Effector memory CD8-positive, alpha-beta T cell (primary cell): ENCODE results near the gene OR2F1.

Experiments
- ATAC-seq: fragments of 150-1000 bp; cut with Tn5 transposase; replicated peaks from 2 replicates; pipeline ENCODE4 v1.10.0; 2021; ENCODE audit warnings: mild to moderate bottlenecking, moderate library complexity
- DNase-seq, 3 experiments: peaks; one replicate each; pipeline ENCODE4 v3.0.0; 2021
- H3K27ac Mint-ChIP-seq, 2 donors: one replicate each; pipeline ENCODE4 v1.8.0; 2022; ENCODE audit warnings: mild to moderate bottlenecking in 2 of 2, mixed read lengths in 2 of 2, moderate library complexity in 2 of 2
- H3K27me3 Mint-ChIP-seq, 2 donors: one replicate each; pipeline ENCODE4 v1.8.0; 2022; ENCODE audit warnings: mixed read lengths in 2 of 2
- H3K36me3 Mint-ChIP-seq: one replicate; pipeline ENCODE4 v1.8.0; 2022; ENCODE audit warnings: mild to moderate bottlenecking, moderate library complexity, mixed read lengths; ENCODE audit not compliant: insufficient read depth
- H3K4me1 Mint-ChIP-seq, 2 donors: one replicate each; pipeline ENCODE4 v1.8.0; 2022; ENCODE audit warnings: low read depth in 2 of 2, mixed read lengths in 2 of 2
- H3K4me3 Mint-ChIP-seq, 2 donors: one replicate each; pipeline ENCODE4 v1.8.0; 2022; ENCODE audit warnings: mild to moderate bottlenecking in 2 of 2, mixed read lengths in 2 of 2, moderate library complexity in 2 of 2
- H3K9me3 Mint-ChIP-seq, 2 donors: one replicate each; pipeline ENCODE4 v1.8.0; 2022; ENCODE audit warnings: mixed read lengths in 2 of 2

Gene OR2F1

DNA sequence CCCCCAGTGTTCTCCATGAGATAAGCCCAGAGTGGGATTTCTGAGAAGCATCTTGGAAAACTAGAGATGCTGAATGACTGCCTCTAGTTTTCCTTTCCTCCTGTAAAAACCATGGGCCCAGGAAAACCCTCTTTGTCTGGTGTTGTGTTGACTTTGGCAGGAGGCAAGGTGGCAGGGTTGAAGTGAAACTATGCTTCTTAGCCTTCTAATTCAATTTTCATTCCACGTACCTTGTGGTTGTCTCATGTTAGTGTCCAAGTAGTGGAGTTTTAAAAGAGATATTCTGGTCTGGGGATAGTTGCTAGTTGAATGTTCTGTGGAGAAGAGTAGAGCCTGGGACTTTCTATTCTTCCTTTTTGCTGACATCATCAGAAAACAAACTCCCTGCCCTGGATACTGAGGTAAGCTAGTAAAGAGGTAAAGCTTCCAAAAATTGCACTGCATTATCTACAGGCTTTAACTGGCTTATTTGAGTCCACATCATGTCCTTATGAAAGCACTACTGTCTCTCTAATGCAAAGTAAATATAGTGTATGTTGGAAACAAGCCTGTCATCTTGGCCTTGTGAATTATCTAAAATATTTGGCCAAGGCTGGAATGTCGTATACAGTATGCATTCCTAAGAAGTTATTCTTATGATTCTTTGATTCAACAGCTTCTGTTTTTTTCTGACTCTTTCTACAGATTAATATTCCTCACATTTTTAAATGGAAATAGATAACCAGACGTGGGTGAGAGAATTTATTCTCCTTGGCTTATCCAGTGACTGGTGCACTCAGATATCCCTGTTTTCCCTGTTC is 19.9 kb upstream of the OR2F1 start, which contains the start of gene OR2F2:
Gene OR2F2, plus strand, starts transcription at position 708 of the 800 bp plus-strand sequence. Its CDS starts 0 bp downstream, at position 708.
- peaks cover 18 to 29% of the 10 kb centered on the region in 2 donors for H3K27me3 Mint-ChIP-seq
- ATAC-seq (no peak), DNase-seq (no peak)
- H3K9me3 Mint-ChIP-seq, result peaks cover 1 to 9% of the 10 kb centered on the region in 2 donors
- H3K36me3 Mint-ChIP-seq, result no peaks in the 10 kb centered on the region
- no peak within 1 kb of the TSS for H3K4me3 Mint-ChIP-seq
- no peaks in the 10 kb centered on the region for H3K4me1 Mint-ChIP-seq
- no peak within 1 kb of the TSS for H3K27ac Mint-ChIP-seq

DNA sequence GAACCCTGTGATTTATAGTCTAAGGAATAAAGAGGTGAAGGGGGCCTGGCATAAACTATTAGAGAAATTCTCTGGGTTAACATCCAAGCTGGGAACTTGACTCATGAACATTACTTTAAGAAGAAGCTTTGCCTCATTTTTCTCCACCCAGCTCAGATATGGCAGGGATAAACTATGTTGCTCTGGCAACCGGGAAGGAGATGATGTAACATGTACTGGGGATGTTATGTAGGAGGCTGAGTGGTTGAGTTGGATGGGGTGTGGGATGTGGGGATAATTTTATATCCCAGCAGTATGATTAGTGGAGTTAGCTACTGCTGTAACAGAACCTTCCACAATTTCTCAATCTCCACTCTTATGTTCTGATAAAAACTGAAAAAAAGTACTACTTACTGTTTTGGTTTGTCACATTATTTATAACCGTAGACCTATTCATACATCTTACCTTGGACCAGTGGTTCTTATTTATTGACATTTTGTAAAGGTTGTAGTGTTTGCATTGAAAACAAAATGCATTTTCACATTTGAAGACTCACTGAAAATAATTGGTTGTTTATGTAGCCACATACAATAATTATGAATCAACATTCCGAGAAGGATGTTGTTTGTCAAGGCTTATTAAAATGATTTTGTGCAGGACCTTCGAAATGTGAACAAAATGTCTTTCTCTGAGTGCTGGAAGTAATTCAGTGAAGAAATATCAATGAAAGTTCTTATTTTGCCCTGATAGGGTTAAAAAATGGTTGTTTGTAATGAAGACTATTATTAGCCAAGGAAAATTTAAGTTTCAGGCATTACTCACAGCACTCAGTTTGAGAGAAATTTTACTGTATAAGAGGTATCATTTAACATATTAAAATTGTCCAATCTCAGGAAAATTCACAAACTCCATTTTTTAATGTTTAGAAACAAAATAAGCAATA is 18.3 kb upstream of the OR2F1 start:
- no peaks in the 10 kb centered on the region for H3K36me3 Mint-ChIP-seq
- H3K4me3 Mint-ChIP-seq, result no peak overlapping the region
- peaks cover 1 to 9% of the 10 kb centered on the region in 2 donors for H3K9me3 Mint-ChIP-seq
- ATAC-seq, result no peak
- DNase-seq, result no peak
- no peak overlapping the region for H3K27ac Mint-ChIP-seq
- H3K27me3 Mint-ChIP-seq, result peaks cover 18 to 29% of the 10 kb centered on the region in 2 donors
- H3K4me1 Mint-ChIP-seq, result no peaks in the 10 kb centered on the region

DNA sequence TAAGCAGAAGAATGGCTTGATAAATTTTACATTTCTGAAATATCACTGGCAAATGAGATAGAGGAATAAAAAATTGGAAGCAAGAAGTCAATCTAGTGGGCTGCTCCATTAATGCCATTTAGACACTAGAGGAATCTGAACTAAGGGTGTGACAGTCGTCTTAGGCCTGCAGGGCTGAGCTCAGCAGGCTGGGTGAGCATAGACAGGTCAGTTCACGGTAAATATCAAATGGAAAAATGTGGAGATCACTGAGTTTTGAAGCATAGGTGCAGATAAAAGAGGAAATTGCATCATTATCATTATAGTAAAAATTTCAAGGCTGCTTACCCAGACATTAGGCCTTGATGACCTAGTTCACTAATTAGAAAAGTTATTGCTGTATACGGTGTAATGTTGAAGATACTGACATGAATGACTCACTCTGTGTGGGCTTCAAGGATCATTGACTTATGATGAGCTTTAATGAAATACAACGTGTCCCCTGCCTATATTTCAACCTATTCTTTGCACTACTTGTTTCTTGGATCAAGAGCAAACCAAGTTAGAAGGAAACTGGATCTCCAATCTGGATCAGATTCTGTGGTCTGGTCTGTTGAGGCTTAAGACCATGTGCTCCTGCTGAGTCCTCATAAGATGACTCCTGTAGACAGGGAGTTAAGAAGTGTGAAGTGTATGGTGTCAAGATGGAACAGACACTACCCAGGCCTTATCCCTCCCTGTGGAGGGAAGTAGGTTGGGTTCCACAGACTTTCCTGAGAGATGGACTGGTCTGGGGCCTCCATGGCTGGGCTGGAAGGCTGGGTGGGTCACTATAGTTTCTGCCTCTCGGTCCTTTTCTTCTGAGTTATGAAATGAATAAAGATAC is 16.0 kb upstream of the OR2F1 start:
- no peaks in the 10 kb centered on the region for H3K4me1 Mint-ChIP-seq
- H3K4me3 Mint-ChIP-seq, result no peak overlapping the region
- DNase-seq (no peak), ATAC-seq (no peak)
- peaks cover 18 to 45% of the 10 kb centered on the region in 2 donors for H3K27me3 Mint-ChIP-seq
- H3K27ac Mint-ChIP-seq, result no peak overlapping the region
- H3K9me3 Mint-ChIP-seq, result peaks cover 0 to 9% of the 10 kb centered on the region in 2 donors
- no peaks in the 10 kb centered on the region for H3K36me3 Mint-ChIP-seq

DNA sequence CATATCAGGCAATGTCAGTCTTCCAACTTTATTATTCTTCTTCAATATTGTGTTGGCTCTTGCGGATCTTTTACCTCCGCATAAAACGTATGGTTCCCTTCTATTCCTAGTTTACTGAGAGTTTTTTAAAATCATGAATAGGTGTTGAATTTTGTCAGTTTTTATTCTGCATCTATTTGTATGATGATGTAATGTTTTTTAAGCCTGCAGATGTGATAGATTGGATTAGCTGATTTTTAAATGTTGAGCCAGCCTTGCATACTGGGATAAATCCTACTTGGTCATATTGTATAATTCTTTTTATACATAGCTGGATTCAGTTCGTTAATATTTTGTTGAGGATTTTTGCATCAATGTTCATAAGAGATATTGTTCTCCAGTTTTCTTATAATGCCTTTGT is 9.2 kb upstream of the OR2F1 start:
- H3K9me3 Mint-ChIP-seq, result no peaks in the 10 kb centered on the region
- no peaks in the 10 kb centered on the region for H3K36me3 Mint-ChIP-seq
- no peak overlapping the region for H3K27ac Mint-ChIP-seq
- ATAC-seq (no peak), DNase-seq (no peak)
- H3K4me1 Mint-ChIP-seq, result no peaks in the 10 kb centered on the region
- H3K4me3 Mint-ChIP-seq, result no peak overlapping the region
- H3K27me3 Mint-ChIP-seq, result peaks cover 30 to 74% of the 10 kb centered on the region in 2 donors

DNA sequence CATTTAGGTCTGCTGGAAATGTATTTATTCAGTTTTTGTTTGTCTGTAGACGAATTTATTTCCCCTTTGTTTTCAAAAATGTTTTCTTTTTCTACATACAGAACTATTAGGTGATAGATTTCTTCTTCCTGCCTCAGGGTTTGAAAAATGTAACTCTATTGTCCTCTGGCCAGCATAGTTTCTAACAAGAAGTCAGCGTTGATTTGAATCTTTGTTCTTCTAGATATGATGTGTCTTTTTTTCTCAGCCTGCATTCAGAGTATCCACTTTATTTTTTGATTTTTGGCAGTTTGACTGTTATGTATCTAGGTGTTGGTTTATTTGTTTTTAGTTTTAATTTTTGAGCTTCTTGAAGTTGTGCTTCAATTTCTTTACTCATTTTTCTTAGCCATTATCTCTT is 7.5 kb upstream of the OR2F1 start:
- no peaks in the 10 kb centered on the region for H3K4me1 Mint-ChIP-seq
- no peaks in the 10 kb centered on the region for H3K36me3 Mint-ChIP-seq
- DNase-seq (no peak), ATAC-seq (no peak)
- peaks cover 39 to 81% of the 10 kb centered on the region in 2 donors for H3K27me3 Mint-ChIP-seq
- H3K27ac Mint-ChIP-seq, result no peak overlapping the region
- H3K4me3 Mint-ChIP-seq, result no peak overlapping the region
- H3K9me3 Mint-ChIP-seq, result no peaks in the 10 kb centered on the region

DNA sequence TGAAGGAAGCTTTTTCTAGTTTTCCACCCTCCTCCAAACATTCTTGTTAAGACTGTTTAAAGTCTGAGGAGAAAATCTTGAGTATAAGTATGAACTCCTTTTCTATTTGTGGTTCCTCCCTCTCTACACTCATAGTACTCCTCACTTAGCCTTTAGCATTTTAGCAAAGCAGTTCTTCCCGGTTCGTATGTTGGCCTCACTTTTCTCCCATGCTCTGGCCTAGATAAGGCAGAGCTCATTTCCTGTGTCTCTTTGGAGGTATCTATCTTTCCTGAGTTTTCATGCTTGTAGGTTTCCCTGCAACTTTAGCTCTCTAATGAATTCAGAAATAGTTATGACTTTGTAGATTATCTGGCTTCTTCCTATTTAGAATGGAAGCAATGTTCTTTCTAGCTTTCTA is 5.9 kb upstream of the OR2F1 start:
- no peak for DNase-seq
- H3K27me3 Mint-ChIP-seq, result peaks cover 39 to 80% of the 10 kb centered on the region in 2 donors
- no peak for ATAC-seq
- no peaks in the 10 kb centered on the region for H3K36me3 Mint-ChIP-seq
- H3K4me3 Mint-ChIP-seq, result no peak overlapping the region
- H3K27ac Mint-ChIP-seq, result no peak overlapping the region
- no peaks in the 10 kb centered on the region for H3K4me1 Mint-ChIP-seq
- H3K9me3 Mint-ChIP-seq, result no peaks in the 10 kb centered on the region

DNA sequence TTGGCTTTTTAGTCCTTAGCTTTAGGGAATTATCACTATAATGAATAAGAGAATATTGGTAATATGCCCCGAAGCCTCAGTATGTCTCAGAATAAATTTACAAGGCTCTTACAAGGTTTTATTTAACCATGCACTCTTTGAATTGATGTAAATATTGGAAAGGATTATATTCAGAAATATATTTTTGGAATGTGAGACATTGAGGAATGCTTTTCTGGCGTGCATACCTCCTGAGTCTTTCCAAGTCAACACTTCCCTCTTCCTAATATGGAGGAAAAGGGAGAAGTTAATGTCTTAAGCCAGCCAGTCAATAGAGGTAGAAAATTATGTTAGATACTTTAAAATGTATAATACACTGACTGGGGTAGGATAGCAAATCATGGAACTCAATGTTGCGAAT is 1.2 kb upstream of the OR2F1 start:
- Mint-ChIP-seq H3K27me3 (peaks cover 44 to 63% of the 10 kb centered on the region in 2 donors), H3K27ac (no peak overlapping the region), H3K4me3 (no peak overlapping the region), H3K4me1 (no peaks in the 10 kb centered on the region), H3K9me3 (no peaks in the 10 kb centered on the region), H3K36me3 (no peaks in the 10 kb centered on the region)
- no peak for ATAC-seq
- no peak for DNase-seq

DNA sequence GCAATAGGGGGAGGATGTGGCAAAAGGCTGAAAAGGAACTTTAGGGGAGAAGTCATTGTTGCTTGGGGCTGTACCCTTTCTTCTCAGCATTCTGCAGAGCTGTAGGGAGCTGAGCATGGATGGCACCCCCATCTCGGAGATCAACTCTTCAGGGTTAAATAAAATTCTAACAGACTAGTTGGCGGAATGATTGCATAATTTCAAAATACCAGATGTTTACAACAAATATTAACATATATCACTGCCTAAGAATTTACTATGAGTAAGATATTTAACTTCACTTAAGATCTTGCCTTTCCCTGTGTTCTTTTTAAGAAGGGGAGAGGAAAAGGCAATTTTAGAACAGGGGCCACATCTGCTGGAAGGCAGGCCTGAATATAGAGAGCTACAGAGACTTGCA is 509 bp upstream of the OR2F1 start:
- Mint-ChIP-seq H3K27ac (no peak overlapping the region), H3K9me3 (no peaks in the 10 kb centered on the region), H3K4me3 (no peak overlapping the region), H3K4me1 (no peaks in the 10 kb centered on the region), H3K27me3 (peaks cover 41 to 56% of the 10 kb centered on the region in 2 donors), H3K36me3 (no peaks in the 10 kb centered on the region)
- DNase-seq (no peak), ATAC-seq (no peak)

DNA sequence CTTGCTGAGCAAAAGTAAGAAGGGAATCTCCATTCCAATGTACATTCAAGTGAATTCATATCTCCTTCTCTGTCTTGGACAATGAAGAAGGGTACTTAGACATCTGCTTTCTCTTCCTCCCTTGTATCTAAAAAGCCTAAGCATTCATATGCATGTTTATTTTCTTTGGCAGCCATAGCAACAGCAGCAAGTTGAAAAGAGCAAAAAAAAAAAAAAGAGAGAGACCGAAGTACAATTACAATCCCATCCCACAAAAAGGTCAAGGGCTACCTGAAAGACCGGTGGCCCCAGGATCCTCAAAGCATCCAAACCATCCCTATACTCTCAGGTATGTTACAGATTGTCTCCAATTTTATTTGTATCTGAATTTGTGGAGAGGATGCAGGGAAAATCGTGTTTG is 4.1 kb downstream of the OR2F1 start:
- peaks cover 50 to 55% of the 10 kb centered on the region in 2 donors for H3K27me3 Mint-ChIP-seq
- no peaks in the 10 kb centered on the region for H3K36me3 Mint-ChIP-seq
- H3K9me3 Mint-ChIP-seq, result no peaks in the 10 kb centered on the region
- no peaks in the 10 kb centered on the region for H3K4me1 Mint-ChIP-seq
- DNase-seq (no peak), ATAC-seq (no peak)
- H3K4me3 Mint-ChIP-seq, result no peak overlapping the region
- no peak overlapping the region for H3K27ac Mint-ChIP-seq

DNA sequence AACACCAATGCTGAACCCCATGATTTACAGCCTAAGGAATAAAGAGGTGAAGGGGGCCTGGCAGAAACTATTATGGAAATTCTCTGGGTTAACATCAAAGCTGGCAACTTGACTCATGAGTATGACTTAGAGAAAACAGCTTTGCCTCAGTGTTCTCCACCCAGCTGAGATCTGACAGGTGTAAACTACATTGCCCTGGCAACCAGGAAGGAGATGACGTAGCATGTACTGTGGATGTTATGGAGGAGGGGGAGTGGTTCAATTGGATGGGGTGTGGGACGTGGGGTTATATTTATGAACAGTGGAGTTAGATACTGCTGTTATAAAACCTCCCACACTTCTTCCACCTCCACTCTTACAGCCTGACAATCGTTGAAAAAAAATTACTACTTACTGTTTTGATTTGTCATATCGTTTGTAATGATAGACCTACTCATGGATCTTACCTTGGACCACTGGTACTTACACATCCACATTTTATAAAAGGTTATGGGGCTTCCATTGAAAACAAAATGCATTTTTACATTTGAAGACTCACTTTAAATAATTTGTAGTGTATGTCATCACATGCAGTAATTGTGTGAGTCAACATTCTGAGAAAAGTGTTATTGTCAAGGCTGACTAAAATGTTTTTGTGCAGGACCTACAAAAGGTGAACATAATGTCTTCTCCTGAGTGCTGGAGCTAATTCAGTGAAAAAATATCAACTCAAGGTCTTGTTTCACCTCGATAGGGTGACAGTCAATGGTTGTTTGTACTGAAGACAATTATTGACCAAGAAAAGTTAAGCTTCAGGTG is 6.4 kb downstream of the OR2F1 start:
- no peak overlapping the region for H3K27ac Mint-ChIP-seq
- ATAC-seq (no peak), DNase-seq (no peak)
- H3K4me1 Mint-ChIP-seq, result no peaks in the 10 kb centered on the region
- H3K4me3 Mint-ChIP-seq, result no peak overlapping the region
- H3K36me3 Mint-ChIP-seq, result no peaks in the 10 kb centered on the region
- no peaks in the 10 kb centered on the region for H3K9me3 Mint-ChIP-seq
- peaks cover 42 to 44% of the 10 kb centered on the region in 2 donors for H3K27me3 Mint-ChIP-seq

DNA sequence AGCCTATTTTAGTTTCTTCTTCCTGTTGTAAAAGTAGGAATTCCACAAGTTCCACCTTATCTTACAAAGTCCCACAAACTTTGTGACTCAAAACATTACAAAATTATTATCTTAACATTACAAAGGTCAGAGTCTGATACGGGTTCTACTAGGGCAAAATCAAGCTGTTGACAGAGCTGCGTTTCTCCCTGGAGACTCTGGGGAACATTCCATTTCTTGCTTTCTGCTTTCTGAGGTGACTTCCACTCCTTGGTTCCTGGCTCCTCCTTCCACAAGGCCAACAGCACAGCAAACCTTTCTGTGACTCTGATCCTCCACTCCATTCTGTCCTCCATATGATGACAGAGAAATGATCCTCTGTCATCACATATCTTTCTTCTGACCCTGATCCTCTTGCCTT is 10.6 kb downstream of the OR2F1 start:
- ATAC-seq, result no peak
- DNase-seq, result no peak
- Mint-ChIP-seq H3K36me3 (no peaks in the 10 kb centered on the region), H3K9me3 (no peaks in the 10 kb centered on the region), H3K4me3 (no peak overlapping the region), H3K27ac (no peak overlapping the region), H3K4me1 (no peaks in the 10 kb centered on the region), H3K27me3 (peaks cover 22 to 35% of the 10 kb centered on the region in 2 donors)

DNA sequence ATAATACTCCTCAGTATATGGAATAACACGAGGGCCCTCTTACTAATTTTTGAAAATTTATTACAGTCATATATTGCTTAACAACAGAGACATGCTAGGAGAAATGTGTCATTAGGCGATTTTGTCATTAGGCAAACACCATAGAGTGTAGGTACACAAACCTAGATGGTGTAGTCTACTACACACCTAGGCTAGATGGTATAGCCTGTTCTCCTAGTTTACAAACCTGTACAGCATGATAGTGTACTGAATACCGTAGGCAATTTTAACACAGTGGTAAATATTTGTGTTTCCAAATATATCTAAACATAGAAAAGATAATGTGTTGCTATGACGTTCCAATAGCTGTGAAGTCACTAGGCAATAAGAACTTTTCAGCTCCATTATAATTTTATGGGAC is 12.8 kb downstream of the OR2F1 start:
- Mint-ChIP-seq H3K27ac (no peak overlapping the region), H3K27me3 (peaks cover 26 to 29% of the 10 kb centered on the region in 2 donors), H3K9me3 (no peaks in the 10 kb centered on the region), H3K4me1 (no peaks in the 10 kb centered on the region), H3K36me3 (peaks cover 2% of the 10 kb centered on the region), H3K4me3 (no peak overlapping the region)
- ATAC-seq (no peak), DNase-seq (no peak)
